OCI-LY3 (cell line): Measurements from ENCODE around the gene ACACA.

Experiments
- CTCF ChIP-seq: fragments of 200-600, 300-600 bp; sonication (generic); IDR thresholded peaks from 2 replicates; pipeline ENCODE4 v1.5.1; 2014; ENCODE audit warnings: antibody characterized with exemption, low read length, low read depth
- EZH2phosphoT487 ChIP-seq: fragments of 200-600 bp; shearing (Covaris generic); IDR thresholded peaks from 2 replicates; pipeline ENCODE4 v1.6.1; 2018; ENCODE audit warnings: antibody characterized with exemption, mixed run types, low read depth

DNA sequence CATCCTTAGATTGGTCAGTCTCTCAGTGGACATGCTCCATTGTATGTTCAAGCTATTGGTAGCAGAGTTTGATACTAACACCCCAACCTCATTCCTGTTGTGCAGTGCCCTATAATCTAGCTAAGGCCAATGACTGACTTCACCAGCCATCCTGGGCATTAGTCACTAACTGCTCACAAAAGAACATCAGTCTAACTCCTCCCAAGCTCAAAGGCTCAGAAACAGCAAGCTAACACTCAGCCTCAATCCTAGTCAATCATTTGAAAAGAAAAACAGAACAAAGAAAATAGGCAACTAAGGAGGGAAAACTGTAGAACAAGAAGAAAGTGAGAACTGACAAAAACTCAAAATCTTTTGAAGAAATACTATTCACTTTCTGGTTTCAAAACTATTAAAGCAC is 229.9 kb downstream of the ACACA start:
- no peak for TF ChIP-seq CTCF
- TF ChIP-seq EZH2phosphoT487, result no peak
